ENCODE data around the gene FLYWCH1.
A peak's percentile ranks its signal among the peaks of the same experiment; 100 is the strongest.

Gene FLYWCH1

DNA sequence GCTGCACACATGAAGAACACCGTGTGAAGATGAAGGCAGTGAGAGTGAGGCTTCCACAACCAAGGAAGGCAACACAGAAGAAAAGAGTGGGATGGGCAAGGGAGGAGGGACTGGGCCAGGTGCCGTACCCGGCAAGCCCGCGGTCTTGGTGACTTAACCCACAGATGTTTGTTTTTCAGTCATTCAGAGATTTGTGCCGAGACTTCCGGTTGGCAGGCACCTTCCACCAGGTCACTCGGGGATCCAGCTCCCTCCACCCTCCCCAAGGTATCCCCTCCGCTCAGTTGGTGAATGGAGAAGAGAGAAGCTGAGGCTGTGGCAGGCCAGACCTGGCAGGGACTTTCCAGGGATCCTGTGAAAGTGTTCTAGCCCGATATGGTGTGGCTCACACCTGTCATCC lies 47.5 kb downstream of the FLYWCH1 start:
- no peak for DNase-seq (ENCODE audit: insufficient read length)
- FAIRE-seq: peak; percentile 85
- TF ChIP-seq POLR2AphosphoS5 (IDR thresholded peaks at IDR 0.05; ENCODE audit: low read depth, low read length) (no peak), TAF1 (IDR thresholded peaks at IDR 0.05; ENCODE audit: borderline replicate concordance, low read depth, low read length) (no peak), POLR2A (IDR thresholded peaks at IDR 0.05; ENCODE audit: low read depth, low read length) (no peak)

DNA sequence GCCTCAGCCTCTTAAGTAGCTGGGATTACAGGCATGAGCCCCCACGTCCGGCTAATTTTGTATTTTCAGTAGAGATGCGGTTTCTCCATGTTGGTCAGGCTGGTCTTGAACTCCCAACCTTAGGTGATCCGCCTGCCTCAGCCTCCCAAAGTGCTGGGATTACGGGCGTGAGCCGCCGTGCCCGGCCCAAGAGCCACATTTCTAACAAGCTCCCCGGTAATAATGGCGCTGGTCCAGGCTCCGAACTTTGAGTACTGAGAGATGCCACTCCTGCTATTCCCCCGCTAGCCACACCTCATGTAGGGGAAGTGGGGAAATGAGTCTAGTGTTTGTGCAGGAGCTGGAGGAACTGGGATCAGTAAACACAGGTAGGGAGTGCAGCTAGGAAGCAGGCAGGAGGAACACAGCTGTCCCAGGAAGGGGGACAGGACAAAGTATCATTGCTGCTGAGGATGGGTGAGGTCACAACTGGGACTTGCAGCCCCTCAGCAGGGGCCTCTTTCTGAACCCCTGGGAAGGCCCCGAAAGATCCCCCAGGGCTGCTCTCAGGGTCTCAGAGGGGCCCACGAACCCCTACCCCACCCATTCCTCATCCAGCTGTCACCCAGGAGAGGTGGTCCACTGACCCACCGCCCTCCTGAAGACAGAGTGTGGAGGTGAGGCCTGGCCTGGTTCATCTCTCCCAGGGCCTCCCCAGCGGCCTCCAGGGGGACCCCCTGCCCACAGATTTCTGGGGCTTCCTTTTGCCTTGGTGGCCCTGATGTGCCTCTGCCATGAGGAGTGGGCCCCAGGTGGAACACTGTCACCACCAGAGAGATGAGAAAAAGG lies 48.7 kb downstream of the FLYWCH1 start:
- FAIRE-seq (no peak), DNase-seq (ENCODE audit: insufficient read length) (no peak)
- TF ChIP-seq POLR2AphosphoS5 (IDR thresholded peaks at IDR 0.05; ENCODE audit: low read depth, low read length): no peak
- TF ChIP-seq TAF1 (IDR thresholded peaks at IDR 0.05; ENCODE audit: borderline replicate concordance, low read depth, low read length): no peak
- TF ChIP-seq POLR2A (IDR thresholded peaks at IDR 0.05; ENCODE audit: low read depth, low read length): no peak

DNA sequence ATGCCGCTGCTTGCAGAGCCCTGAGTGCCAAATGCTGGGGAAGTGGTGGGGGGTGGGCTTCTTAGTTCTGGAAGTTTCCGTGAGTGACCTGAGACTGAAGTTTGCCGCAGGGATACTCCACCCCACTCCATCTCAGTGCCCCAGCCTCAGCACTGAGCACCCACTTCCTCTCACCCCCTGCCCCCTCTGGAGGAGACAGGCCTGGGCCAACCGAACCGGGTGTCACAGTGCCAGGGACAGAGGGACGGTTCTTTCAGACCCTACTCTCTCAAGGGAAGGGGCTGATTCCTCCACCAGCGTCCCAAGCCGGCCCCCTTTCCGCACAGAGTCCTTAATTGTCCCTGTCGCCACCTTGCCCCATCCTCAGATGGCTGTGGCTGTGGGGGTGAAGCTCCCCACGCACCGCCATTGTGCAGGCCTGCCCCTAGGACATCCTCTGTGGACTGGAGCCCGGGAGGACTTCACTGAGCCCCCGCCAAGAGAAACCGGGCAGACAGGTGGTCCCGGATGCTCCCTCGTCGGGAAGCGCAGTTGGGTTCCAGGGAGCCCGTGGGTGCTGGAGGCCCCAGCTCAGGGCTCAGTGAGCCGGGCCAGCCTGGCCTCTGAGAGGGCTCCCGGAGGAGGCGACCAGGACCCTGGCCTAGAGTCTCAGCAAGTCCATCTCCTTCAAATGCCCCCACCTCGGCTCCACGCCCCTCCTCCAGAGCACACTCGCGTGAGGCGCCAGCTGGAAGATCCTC lies 50.8 kb downstream of the FLYWCH1 start:
- DNase-seq (ENCODE audit: insufficient read length) (no peak), FAIRE-seq (no peak)
- no peak for TF ChIP-seq POLR2A (IDR thresholded peaks at IDR 0.05; ENCODE audit: low read depth, low read length)
- TF ChIP-seq TAF1 (IDR thresholded peaks at IDR 0.05; ENCODE audit: borderline replicate concordance, low read depth, low read length): no peak
- no peak for TF ChIP-seq POLR2AphosphoS5 (IDR thresholded peaks at IDR 0.05; ENCODE audit: low read depth, low read length)

DNA sequence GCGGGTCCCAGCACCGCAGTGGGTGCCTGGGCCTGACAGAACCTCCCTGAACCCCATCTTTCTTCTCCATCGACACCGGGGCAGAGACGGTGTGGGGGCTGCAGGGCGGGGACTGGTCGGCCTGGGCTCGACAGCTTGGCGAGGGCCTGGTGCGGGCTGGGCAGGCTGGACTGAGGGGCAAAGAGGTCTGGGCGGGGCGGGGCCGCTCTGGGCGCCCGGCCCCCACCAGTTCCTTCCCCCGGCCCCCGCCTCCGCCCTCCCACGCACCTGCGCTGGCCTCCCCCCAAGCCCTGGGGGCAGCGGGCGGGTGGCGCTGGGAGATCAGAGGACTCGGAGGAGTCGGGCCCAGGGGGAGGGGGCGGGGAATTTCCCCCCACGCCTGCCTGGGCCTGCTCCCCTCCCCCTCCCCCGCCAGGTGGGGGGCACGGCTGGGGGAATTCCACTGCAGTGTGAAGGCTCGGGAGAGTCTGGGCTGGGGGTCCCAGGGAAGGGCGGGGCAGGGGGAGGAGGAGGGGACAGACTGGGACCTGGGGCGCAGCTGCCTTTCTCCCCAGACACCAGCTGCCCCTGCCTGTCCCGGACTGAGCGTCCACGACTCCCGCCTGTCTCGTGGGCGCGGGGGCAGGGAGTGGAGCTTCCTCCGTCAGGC lies 51.5 kb downstream of the FLYWCH1 start:
- DNase-seq (ENCODE audit: insufficient read length) (no peak), FAIRE-seq (peak; percentile 5)
- no peak for TF ChIP-seq POLR2AphosphoS5 (IDR thresholded peaks at IDR 0.05; ENCODE audit: low read depth, low read length)
- TF ChIP-seq TAF1 (IDR thresholded peaks at IDR 0.05; ENCODE audit: borderline replicate concordance, low read depth, low read length): no peak
- TF ChIP-seq POLR2A (IDR thresholded peaks at IDR 0.05; ENCODE audit: low read depth, low read length): no peak

DNA sequence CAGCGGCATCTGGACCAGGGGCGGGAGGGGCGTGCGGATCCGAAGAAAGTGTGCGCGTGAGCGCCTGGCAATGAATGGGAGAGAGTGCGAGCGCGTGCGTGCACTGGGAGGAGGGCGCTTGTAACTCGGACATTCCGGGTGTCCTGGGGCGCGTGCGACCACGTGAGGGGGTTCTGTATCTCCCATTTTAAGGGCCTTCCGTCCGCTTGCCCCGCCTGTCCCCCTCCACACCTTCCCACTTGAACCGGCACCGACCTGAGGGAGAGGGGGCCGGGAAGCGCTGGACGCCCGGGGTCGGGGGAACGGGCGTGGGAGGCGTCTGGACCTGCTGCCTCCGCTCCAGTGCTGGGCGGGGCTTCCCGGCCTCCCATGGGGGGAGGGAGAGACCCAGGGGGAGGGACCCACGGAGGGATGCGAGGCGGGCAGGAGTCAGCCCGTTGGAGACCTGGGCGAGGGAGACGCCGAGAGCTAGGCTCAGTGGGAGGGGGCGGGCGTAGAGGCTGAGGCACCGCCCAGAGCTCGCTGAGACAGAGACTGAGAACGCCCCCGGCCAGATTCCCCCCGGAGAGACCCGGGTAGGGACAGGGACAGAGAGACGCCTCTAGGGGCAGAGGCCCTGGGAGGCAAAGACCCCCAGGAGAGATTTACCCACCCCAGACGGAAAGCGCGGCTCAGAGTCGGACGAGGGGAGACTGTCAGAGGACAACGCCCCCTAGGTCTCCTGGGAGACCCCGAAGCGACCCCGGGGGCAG lies 52.2 kb downstream of the FLYWCH1 start, which contains the start of gene KREMEN2:
Gene KREMEN2, plus strand, starts transcription at position 553 of the 752 bp plus-strand sequence. CDS start 246 bp downstream, outside the sequence.
- no peak for TF ChIP-seq TAF1 (IDR thresholded peaks at IDR 0.05; ENCODE audit: borderline replicate concordance, low read depth, low read length)
- TF ChIP-seq POLR2AphosphoS5 (IDR thresholded peaks at IDR 0.05; ENCODE audit: low read depth, low read length): no peak
- no peak for TF ChIP-seq POLR2A (IDR thresholded peaks at IDR 0.05; ENCODE audit: low read depth, low read length)
- peak; percentile 5 for FAIRE-seq
- DNase-seq (ENCODE audit: insufficient read length): no peak

DNA sequence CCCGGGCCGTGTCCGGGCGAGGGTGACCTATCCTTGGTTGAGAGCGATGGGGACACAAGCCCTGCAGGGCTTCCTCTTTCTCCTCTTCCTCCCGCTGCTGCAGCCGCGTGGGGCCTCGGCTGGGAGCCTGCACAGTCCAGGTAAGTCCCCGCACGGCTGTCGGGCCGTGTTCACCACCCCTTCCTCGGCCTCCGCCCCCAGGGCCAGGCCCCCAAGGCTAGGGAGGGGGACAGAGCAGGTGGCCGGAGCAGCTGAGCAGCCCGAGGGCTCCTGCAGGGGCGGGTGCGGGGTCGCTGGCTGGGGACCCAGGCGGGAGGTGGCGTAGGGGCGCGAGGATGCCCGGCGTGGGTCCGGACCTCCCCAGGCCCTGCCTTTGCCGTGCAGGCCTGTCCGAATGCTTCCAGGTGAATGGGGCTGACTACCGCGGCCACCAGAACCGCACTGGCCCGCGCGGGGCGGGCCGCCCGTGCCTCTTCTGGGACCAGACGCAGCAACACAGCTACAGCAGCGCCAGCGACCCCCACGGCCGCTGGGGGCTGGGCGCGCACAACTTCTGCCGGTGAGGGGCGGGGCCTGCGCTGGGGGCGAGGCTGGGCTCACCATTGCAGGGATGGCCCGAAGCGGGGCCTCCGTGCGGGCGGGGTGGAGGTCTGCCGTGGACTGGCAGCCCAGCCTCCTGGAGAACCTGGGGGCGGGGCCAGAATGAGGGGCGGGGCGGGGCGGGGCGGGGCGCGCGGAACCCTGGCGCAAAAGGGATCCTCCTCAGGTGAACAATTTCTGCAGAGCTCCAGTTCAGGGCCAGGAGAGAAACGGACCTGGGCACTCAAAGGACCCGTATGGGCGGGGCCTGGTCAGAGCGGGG lies 53.0 kb downstream of the FLYWCH1 start:
- DNase-seq (ENCODE audit: insufficient read length) (peak; percentile 76), FAIRE-seq (no peak)
- TF ChIP-seq TAF1 (IDR thresholded peaks at IDR 0.05; ENCODE audit: borderline replicate concordance, low read depth, low read length) (no peak), POLR2AphosphoS5 (IDR thresholded peaks at IDR 0.05; ENCODE audit: low read depth, low read length) (no peak), POLR2A (IDR thresholded peaks at IDR 0.05; ENCODE audit: low read depth, low read length) (no peak)

DNA sequence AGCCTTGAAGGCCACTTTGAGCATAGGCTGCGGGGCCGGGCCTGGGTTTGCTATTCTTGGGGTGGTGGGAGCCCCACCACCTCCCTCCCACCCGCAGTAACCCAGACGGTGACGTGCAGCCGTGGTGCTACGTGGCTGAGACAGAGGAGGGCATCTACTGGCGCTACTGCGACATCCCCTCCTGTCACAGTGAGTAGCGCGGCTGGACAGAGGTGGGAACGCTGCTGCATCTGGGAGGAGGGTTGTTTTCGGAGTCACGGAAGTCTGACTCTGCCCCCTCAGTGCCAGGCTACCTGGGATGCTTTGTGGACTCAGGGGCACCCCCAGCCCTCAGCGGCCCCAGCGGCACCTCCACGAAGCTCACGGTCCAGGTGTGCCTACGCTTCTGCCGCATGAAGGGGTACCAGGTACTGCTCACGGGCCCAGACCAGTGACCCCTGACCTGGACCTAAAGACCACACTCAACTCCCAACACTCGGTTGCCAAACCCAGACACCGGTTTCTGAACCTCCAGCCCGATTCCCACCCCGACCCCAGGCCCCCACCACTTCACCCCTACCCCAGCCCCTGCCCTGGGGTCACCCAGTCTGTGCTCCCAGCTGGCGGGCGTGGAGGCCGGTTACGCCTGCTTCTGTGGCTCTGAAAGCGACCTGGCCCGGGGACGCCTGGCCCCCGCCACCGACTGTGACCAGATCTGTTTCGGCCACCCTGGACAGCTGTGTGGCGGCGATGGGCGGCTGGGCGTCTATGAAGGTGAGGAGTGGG lies 54.5 kb downstream of the FLYWCH1 start:
- TF ChIP-seq POLR2AphosphoS5 (IDR thresholded peaks at IDR 0.05; ENCODE audit: low read depth, low read length) (no peak), TAF1 (IDR thresholded peaks at IDR 0.05; ENCODE audit: borderline replicate concordance, low read depth, low read length) (no peak), POLR2A (IDR thresholded peaks at IDR 0.05; ENCODE audit: low read depth, low read length) (no peak)
- DNase-seq (ENCODE audit: insufficient read length) (no peak), FAIRE-seq (no peak)

DNA sequence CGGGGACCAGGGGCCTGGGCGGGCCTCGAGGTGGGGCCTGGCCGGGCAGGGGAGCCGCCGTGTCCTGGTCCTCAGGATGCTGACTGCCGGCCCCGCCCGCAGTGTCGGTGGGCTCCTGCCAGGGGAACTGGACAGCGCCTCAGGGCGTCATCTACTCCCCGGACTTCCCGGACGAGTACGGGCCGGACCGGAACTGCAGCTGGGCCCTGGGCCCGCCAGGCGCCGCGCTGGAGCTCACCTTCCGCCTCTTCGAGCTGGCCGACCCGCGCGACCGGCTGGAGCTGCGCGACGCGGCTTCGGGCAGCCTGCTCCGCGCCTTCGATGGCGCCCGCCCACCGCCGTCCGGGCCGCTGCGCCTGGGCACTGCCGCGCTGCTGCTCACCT lies 55.1 kb downstream of the FLYWCH1 start:
- TF ChIP-seq POLR2AphosphoS5 (IDR thresholded peaks at IDR 0.05; ENCODE audit: low read depth, low read length) (no peak), POLR2A (IDR thresholded peaks at IDR 0.05; ENCODE audit: low read depth, low read length) (no peak), TAF1 (IDR thresholded peaks at IDR 0.05; ENCODE audit: borderline replicate concordance, low read depth, low read length) (no peak)
- FAIRE-seq (no peak), DNase-seq (ENCODE audit: insufficient read length) (no peak)

DNA sequence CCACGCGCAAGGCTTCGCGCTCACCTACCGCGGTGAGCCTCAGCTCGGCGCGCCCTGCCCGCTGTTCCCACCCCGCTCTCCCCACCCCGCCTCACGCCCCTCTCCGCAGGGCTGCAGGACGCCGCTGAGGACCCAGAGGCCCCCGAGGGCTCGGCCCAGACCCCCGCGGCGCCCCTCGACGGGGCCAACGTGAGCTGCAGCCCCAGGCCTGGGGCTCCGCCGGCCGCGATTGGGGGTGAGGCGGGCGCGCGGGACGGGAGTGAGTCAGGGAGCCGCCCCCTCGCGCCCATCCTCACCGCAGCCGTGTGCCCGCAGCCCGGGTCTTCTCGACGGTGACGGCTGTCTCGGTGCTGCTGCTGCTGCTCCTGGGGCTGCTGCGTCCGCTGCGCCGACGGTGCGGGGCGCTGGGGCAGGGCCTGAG lies 55.5 kb downstream of the FLYWCH1 start:
- TF ChIP-seq TAF1 (IDR thresholded peaks at IDR 0.05; ENCODE audit: borderline replicate concordance, low read depth, low read length) (no peak), POLR2AphosphoS5 (IDR thresholded peaks at IDR 0.05; ENCODE audit: low read depth, low read length) (no peak), POLR2A (IDR thresholded peaks at IDR 0.05; ENCODE audit: low read depth, low read length) (no peak)
- no peak for DNase-seq (ENCODE audit: insufficient read length)
- FAIRE-seq: no peak

Data from GM12892 (cell line).